GM23338 (cell line): ENCODE results near the gene MPPE1. TPM values are rescaled to one million over a fixed set of nuclear protein-coding genes. Genes with fewer than 3 reads are reported as not detected.

Source experiments
- ATAC-seq: fragments of 200-7000 bp; cut with Tn5 transposase; 3 replicates; pipeline ENCODE4 v1.9.1; 2020
- DNase-seq: peaks from one replicate; pipeline ENCODE4 v3.0.0-alpha.2; 2015; ENCODE audit warnings: low spot score
- H2AFZ ChIP-seq: fragments of 200-600 bp; sonication (generic); 2 replicates; pipeline ENCODE4 v1.8.0; 2016; ENCODE audit warnings: antibody characterized with exemption, mild to moderate bottlenecking, moderate library complexity
- H3F3A ChIP-seq: fragments of 200-600 bp; sonication (generic); replicated peaks from 2 replicates; pipeline ENCODE4 v1.8.0; 2017; ENCODE audit warnings: antibody characterized with exemption, mixed run types, low read depth
- H3K27ac ChIP-seq: fragments of 200-600 bp; sonication (generic); 2 replicates; pipeline ENCODE4 v1.6.1; 2016; ENCODE audit warnings: low read depth
- H3K27me3 ChIP-seq: fragments of 200-600 bp; sonication (generic); 2 replicates; pipeline ENCODE4 v1.8.0; 2016; ENCODE audit warnings: mild to moderate bottlenecking, mixed run types, moderate library complexity; ENCODE audit not compliant: insufficient read depth
- H3K36me3 ChIP-seq: fragments of 200-600 bp; sonication (generic); 2 replicates; pipeline ENCODE4 v1.8.0; 2016; ENCODE audit warnings: mild to moderate bottlenecking; ENCODE audit not compliant: insufficient read depth
- H3K4me1 ChIP-seq: fragments of 200-600 bp; sonication (generic); 2 replicates; pipeline ENCODE4 v1.8.0; 2016; ENCODE audit warnings: mild to moderate bottlenecking, moderate library complexity; ENCODE audit not compliant: insufficient read depth
- H3K4me2 ChIP-seq: fragments of 200-600 bp; sonication (generic); 2 replicates; pipeline ENCODE4 v1.7.1; 2017; ENCODE audit warnings: mixed run types
- H3K4me3 ChIP-seq: fragments of 200-600 bp; sonication (generic); 2 replicates; pipeline ENCODE4 v1.6.1; 2016; ENCODE audit warnings: mixed run types
- H3K79me2 ChIP-seq: fragments of 200-600 bp; sonication (generic); replicated peaks from 2 replicates; pipeline ENCODE4 v1.8.0; 2017; ENCODE audit warnings: mild to moderate bottlenecking; ENCODE audit not compliant: insufficient read depth
- H3K9me2 ChIP-seq: fragments of 200-600 bp; sonication (generic); 2 replicates; pipeline ENCODE4 v1.8.0; 2017; ENCODE audit not compliant: insufficient read depth
- H4K20me1 ChIP-seq: fragments of 200-600 bp; sonication (generic); replicated peaks from 2 replicates; pipeline ENCODE4 v1.8.0; 2017; ENCODE audit warnings: mild to moderate bottlenecking; ENCODE audit not compliant: insufficient read depth
- H3K27ac Mint-ChIP-seq: 2 replicates; pipeline ENCODE4 v1.8.0; 2020; ENCODE audit warnings: inconsistent platforms, mild to moderate bottlenecking, moderate library complexity, mixed read lengths
- H3K27me3 Mint-ChIP-seq: 3 replicates; pipeline ENCODE4 v1.8.0; 2022; ENCODE audit warnings: low read depth, mild to moderate bottlenecking, moderate library complexity, mixed read lengths, inconsistent platforms; ENCODE audit not compliant: insufficient read depth, poor library complexity
- H3K36me3 Mint-ChIP-seq: 3 replicates; pipeline ENCODE4 v1.8.0; 2021; ENCODE audit warnings: low read depth, mild to moderate bottlenecking, inconsistent platforms, moderate library complexity, mixed read lengths
- H3K4me1 Mint-ChIP-seq: 3 replicates; pipeline ENCODE4 v1.8.0; 2020; ENCODE audit warnings: mild to moderate bottlenecking, inconsistent platforms, mixed read lengths
- H3K4me3 Mint-ChIP-seq: 3 replicates; pipeline ENCODE4 v1.8.0; 2021; ENCODE audit warnings: moderate library complexity, mild to moderate bottlenecking, inconsistent platforms, mixed read lengths
- H3K9me3 Mint-ChIP-seq: 3 replicates; pipeline ENCODE4 v1.8.0; 2020; ENCODE audit warnings: moderate library complexity, mild to moderate bottlenecking, inconsistent platforms, mixed read lengths
- CREB1 ChIP-seq: fragments of 250-450 bp; sonication (Bioruptor Pico); IDR thresholded peaks from 2 replicates; pipeline ENCODE4 v1.5.0; 2020; ENCODE audit warnings: low read depth, mild to moderate bottlenecking, moderate library complexity
- CTCF ChIP-seq, 2 experiments: fragments of 200-600 bp in 1 of 2; sonication (generic) in 1 of 2; conservative IDR thresholded peaks; 2 replicates each; pipeline versions ENCODE4 v1.5.1 to v1.6.1; 2016 to 2017; ENCODE audit warnings: antibody characterized with exemption in 2 of 2, low read depth in 2 of 2, mild to moderate bottlenecking in 2 of 2, moderate library complexity in 1 of 2
- ETS1 ChIP-seq: IDR thresholded peaks from 2 replicates; pipeline ENCODE4 v1.6.1; 2016; ENCODE audit warnings: antibody characterized with exemption
- EZH2 ChIP-seq: fragments of 200-600 bp; sonication (generic); IDR thresholded peaks from one replicate; pipeline ENCODE4 v1.8.0; 2017; ENCODE audit warnings: antibody characterized with exemption, mild to moderate bottlenecking, low read depth; ENCODE audit not compliant: unreplicated experiment
- EZH2phosphoT487 ChIP-seq: fragments of 200-600 bp; sonication (generic); IDR thresholded peaks from one replicate; pipeline ENCODE4 v1.8.1; 2018; ENCODE audit warnings: antibody characterized with exemption; ENCODE audit not compliant: unreplicated experiment
- JUNB ChIP-seq: IDR thresholded peaks from one replicate; pipeline ENCODE4 v1.6.1; 2016; ENCODE audit warnings: antibody characterized with exemption; ENCODE audit not compliant: unreplicated experiment
- NANOG ChIP-seq: IDR thresholded peaks from 2 replicates; pipeline ENCODE4 v1.6.1; 2016; ENCODE audit warnings: antibody characterized with exemption, borderline replicate concordance
- POLR2AphosphoS5 ChIP-seq: IDR thresholded peaks from 2 replicates; pipeline ENCODE4 v1.6.1; 2016; ENCODE audit warnings: antibody characterized with exemption, low read depth
- ZNF114 ChIP-seq: fragments of 250-450 bp; sonication (Bioruptor Pico); IDR thresholded peaks from 2 replicates; pipeline ENCODE4 v1.5.0; 2020; ENCODE audit warnings: mild to moderate bottlenecking, moderate library complexity
- ZNF331 ChIP-seq: fragments of 250-450 bp; sonication (Bioruptor Pico); IDR thresholded peaks from 2 replicates; pipeline ENCODE4 v1.5.0; 2020; ENCODE audit warnings: low read depth, mild to moderate bottlenecking, moderate library complexity
- polyA plus RNA-seq: library from polyadenylated mRNA; unstranded; fragments of >200 nt; fragmentation: Nextera tagmentation; extraction: Ambion mirVana; gene quantifications from 2 replicates; pipeline ENCODE4 v1.2.1, GENCODE V29; 2016
- total RNA-seq: library from RNA; depleted of rRNA; stranded (reverse); fragments of >200 nt; shearing (Covaris generic); gene quantifications from 2 replicates; pipeline ENCODE4 v1.2.3, GENCODE V29; 2014
- TF ChIP-seq, protein P1 (sequence below): IDR thresholded peaks from one replicate; pipeline ENCODE4 v1.6.1; 2018; ENCODE audit warnings: antibody characterized with exemption; ENCODE audit not compliant: unreplicated experiment

The MPPE1 gene
- total and polyA plus RNA-seq, 2 experiments from 2014 or later = 18.8 to 24.6 TPM

- TF ChIP-seq EZH2phosphoT487 (no peak), ZNF331 (CRISPR knock-in tag) (no peak)
These were observed 35.4 kb upstream of the MPPE1 start (continued) for GRCh38 chr18:11943551-11943950.

DNA sequence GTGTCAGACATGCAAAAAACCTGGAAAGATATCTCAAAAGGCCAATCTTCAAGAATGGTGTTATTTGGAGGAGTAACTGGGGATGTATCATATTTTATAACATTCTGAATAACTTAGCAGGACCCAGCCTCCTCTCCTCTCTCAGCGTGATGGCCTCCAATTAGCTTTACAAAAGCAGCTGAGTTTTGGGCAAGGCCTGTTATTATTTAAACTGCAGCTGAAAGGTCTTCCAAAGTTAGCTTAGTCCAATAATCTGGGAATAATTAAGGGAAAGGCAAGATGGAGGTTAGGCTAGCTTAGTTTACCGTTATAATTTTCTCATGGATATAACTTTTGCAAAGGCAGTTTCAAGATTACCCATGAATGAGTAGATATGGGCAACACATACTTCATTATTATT is 32.8 kb upstream of the MPPE1 start:
- no peaks in the 10 kb centered on the region for H3F3A ChIP-seq
- H2AFZ ChIP-seq = no peak overlapping the region
- H3K4me3 ChIP-seq = no peak overlapping the region
- H3K4me1 Mint-ChIP-seq = peaks cover 8% of the 10 kb centered on the region
- peaks cover 4% of the 10 kb centered on the region; the same call in 1 of the 3 replicates for H3K36me3 Mint-ChIP-seq
- H3K4me3 Mint-ChIP-seq = no peak overlapping the region
- H3K9me3 Mint-ChIP-seq = peaks cover 3% of the 10 kb centered on the region; the same call in 1 of the 3 replicates
- no peak overlapping the region for H3K27ac ChIP-seq
- no peaks in the 10 kb centered on the region for H3K36me3 ChIP-seq
- H3K9me2 ChIP-seq = no peaks in the 10 kb centered on the region
- no peaks in the 10 kb centered on the region for H4K20me1 ChIP-seq
- no peak for DNase-seq
- H3K27ac Mint-ChIP-seq = no peak overlapping the region
- H3K79me2 ChIP-seq = no peaks in the 10 kb centered on the region
- no peaks in the 10 kb centered on the region for H3K27me3 ChIP-seq
- no peaks in the 10 kb centered on the region for H3K4me1 ChIP-seq
- no peak overlapping the region for H3K4me2 ChIP-seq
- TF ChIP-seq NANOG (no peak), CTCF (conservative IDR thresholded peaks at IDR 0.05; ENCODE audit: low read depth in 2 of 2) (no peak), ZNF114 (no peak), POLR2AphosphoS5 (no peak), CREB1 (CRISPR knock-in tag) (no peak), EZH2 (no peak), JUNB (no peak), ETS1 (no peak), EZH2phosphoT487 (no peak)
- TF ChIP-seq, protein P1, sequence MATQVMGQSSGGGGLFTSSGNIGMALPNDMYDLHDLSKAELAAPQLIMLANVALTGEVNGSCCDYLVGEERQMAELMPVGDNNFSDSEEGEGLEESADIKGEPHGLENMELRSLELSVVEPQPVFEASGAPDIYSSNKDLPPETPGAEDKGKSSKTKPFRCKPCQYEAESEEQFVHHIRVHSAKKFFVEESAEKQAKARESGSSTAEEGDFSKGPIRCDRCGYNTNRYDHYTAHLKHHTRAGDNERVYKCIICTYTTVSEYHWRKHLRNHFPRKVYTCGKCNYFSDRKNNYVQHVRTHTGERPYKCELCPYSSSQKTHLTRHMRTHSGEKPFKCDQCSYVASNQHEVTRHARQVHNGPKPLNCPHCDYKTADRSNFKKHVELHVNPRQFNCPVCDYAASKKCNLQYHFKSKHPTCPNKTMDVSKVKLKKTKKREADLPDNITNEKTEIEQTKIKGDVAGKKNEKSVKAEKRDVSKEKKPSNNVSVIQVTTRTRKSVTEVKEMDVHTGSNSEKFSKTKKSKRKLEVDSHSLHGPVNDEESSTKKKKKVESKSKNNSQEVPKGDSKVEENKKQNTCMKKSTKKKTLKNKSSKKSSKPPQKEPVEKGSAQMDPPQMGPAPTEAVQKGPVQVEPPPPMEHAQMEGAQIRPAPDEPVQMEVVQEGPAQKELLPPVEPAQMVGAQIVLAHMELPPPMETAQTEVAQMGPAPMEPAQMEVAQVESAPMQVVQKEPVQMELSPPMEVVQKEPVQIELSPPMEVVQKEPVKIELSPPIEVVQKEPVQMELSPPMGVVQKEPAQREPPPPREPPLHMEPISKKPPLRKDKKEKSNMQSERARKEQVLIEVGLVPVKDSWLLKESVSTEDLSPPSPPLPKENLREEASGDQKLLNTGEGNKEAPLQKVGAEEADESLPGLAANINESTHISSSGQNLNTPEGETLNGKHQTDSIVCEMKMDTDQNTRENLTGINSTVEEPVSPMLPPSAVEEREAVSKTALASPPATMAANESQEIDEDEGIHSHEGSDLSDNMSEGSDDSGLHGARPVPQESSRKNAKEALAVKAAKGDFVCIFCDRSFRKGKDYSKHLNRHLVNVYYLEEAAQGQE = no peak
- H3K27me3 Mint-ChIP-seq = peaks cover 2% of the 10 kb centered on the region
- no peak for ATAC-seq
